Purkinje cell (primary cell): ENCODE results near the gene ZNF217. TPM values are rescaled to one million over a fixed set of nuclear protein-coding genes. Genes with fewer than 3 reads are reported as not detected.

Source experiments
- polyA plus RNA-seq: library from polyadenylated mRNA; unstranded; fragments of >200 nt; fragmentation: Nextera tagmentation; gene quantifications from 2 replicates; pipeline ENCODE4 v1.2.1, GENCODE V29; 2014

Gene ZNF217
- polyA plus RNA-seq, result 0.05 and 0.06 TPM in 2 replicates

GRCh38 chr20:53593466-53594007 lies at the start of gene ZNF217:
Gene ZNF217, minus strand, starts transcription at chr20:53593839. Its CDS starts 11,013 bp downstream, at chr20:53582826.

